GM19463 (cell line): ENCODE results near the gene MICOS13.
"Not testable (repeated sequence)": the region's sequence is repeated elsewhere in the genome, so short reads cannot be mapped to it uniquely, and the experiment has no call there.

Experiments
- ATAC-seq: cut with Tn5 transposase; IDR thresholded peaks from one replicate; pipeline ENCODE4 v1.9.1; 2021; ENCODE audit warnings: mild to moderate bottlenecking, moderate library complexity; ENCODE audit not compliant: unreplicated experiment

Gene MICOS13

GRCh38 chr19:5680437-5681368, at the start of gene MICOS13, which contains the start of gene HSD11B1L:
Gene MICOS13 (minus strand): TSS chr19:5680516. CDS start chr19:5680486, 30 bp downstream.
Gene HSD11B1L (plus strand): TSS chr19:5681027. CDS start chr19:5684833, 3,806 bp downstream.
- peak; percentile 94 for ATAC-seq

GRCh38 chr19:5727453-5728050, 47.2 kb upstream of the MICOS13 start:
- no peak for ATAC-seq

- peak; percentile 82 for ATAC-seq
Observed at GRCh38 chr19:5719961-5720790, 39.9 kb upstream of the MICOS13 start, which contains the start of the genes CATSPERD and LONP1. Gene CATSPERD (plus strand): TSS chr19:5720637. CDS start chr19:5720738, 101 bp downstream. Gene LONP1 (minus strand): TSS chr19:5720146. CDS start chr19:5720132, 14 bp downstream.

- ATAC-seq, result no peak
Observed at GRCh38 chr19:5719274-5719960, 39.1 kb upstream of the MICOS13 start.

- no peak for ATAC-seq
Observed at GRCh38 chr19:5718579-5719273, 38.4 kb upstream of the MICOS13 start.

- no peak for ATAC-seq
Observed at GRCh38 chr19:5718037-5718578, 37.8 kb upstream of the MICOS13 start.

- ATAC-seq, result no peak
Observed at GRCh38 chr19:5717215-5717935, 37.1 kb upstream of the MICOS13 start.

GRCh38 chr19:5714816-5715215, 34.5 kb upstream of the MICOS13 start:
- no peak for ATAC-seq

GRCh38 chr19:5713228-5713627, 32.9 kb upstream of the MICOS13 start:
- no peak for ATAC-seq

- ATAC-seq, result no peak
Observed at GRCh38 chr19:5711713-5712161, 31.4 kb upstream of the MICOS13 start.

GRCh38 chr19:5711025-5711424, 30.7 kb upstream of the MICOS13 start:
- no peak for ATAC-seq

- no peak for ATAC-seq
Observed at GRCh38 chr19:5707576-5708575, 27.6 kb upstream of the MICOS13 start.

- ATAC-seq, result no peak
Observed at GRCh38 chr19:5706876-5707573, 26.7 kb upstream of the MICOS13 start.

GRCh38 chr19:5705552-5705951, 25.2 kb upstream of the MICOS13 start:
- ATAC-seq, result no peak

GRCh38 chr19:5703819-5704818, 23.8 kb upstream of the MICOS13 start:
- ATAC-seq, result no peak

- ATAC-seq, result not testable (repeated sequence)
Observed at GRCh38 chr19:5702053-5702410, 21.7 kb upstream of the MICOS13 start.
